ENCODE measurements around the gene RPL35.
A peak's percentile ranks its signal among the peaks of the same experiment; 100 is the strongest.
"Not testable (repeated sequence)": the region's sequence is repeated elsewhere in the genome, so short reads cannot be mapped to it uniquely, and the experiment has no call there.

The RPL35 gene

DNA sequence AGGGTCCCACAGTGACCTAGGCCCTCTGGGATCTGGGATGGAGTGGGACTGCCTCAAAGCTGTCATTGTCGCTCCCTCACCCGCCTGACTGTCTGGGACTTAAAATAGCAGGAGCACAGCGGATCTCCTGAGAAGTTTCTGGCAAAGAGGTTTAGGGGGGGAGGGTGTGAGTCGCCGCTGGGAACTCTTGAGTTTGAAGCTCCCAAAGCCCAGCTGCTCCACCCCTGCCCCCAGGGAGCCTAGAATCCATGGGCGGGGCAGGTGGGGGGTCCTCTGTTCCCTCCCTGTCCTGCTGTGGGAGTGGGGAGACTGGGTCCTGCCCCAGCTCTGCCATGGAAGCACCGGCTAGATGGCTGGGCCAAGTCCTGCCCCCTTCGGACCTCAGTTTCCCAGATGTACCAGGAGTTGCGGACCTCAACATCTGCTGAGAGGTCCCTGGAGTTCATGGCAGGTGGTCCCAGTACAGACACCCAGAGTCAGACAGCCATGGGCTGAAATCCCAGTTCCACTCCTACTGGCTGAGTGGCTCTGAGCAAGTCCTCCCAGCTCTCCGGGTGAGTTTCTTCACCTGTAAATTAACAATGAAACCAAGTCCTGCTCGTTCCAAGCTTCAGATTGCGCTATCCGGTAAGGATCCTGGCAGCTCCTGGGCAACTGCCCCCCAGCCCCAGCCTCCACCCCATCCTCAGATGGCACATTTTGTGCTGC lies 9.5 kb downstream of the RPL35 start:
- no peaks in the 10 kb centered on the region for H3K9me3 ChIP-seq (ENCODE audit: control insufficient read depth in 2 of 2, low read length in 2 of 2)
- no peak overlapping the region for H3K27ac ChIP-seq (ENCODE audit: low read length)
- peaks cover 0 to 5% of the 10 kb centered on the region in 2 donors for H3K36me3 ChIP-seq (ENCODE audit: control insufficient read depth in 2 of 2, insufficient read depth in 2 of 2, low read length in 2 of 2)
- H3K4me1 ChIP-seq (ENCODE audit: control insufficient read depth, insufficient read depth, low read length): peaks cover 19% of the 10 kb centered on the region
- peak overlapping the region; percentile 23 to 55 for H3K9ac ChIP-seq (ENCODE audit: low read length in 2 of 2)
- peak overlapping the region; percentile 73 to 76 for H3K4me3 ChIP-seq (ENCODE audit: low read length in 2 of 2)
- H3K27me3 ChIP-seq (ENCODE audit: control insufficient read depth in 1 of 2, insufficient read depth in 2 of 2, low read length in 2 of 2): no peaks in the 10 kb centered on the region

DNA sequence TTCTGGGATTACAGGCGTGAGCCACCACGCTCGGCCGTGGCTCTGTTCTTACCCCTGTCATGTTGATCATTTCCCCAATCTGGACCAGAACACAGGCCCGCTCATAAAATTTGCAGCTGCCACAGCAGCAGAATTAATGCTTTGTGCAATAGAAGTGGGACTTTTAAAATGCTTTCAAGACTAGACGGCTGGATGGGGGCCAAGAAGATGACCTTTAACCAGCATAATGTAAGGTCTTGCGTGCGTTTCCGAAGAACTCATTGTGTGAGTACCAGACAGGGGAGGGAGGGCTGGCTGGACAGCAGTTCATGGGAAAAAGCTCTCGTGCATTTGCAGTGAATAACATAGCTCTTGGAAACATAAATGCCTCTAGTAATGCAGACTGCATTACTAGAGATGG lies 12.0 kb downstream of the RPL35 start:
- no peak overlapping the region for H3K27ac ChIP-seq (ENCODE audit: low read length)
- no peaks in the 10 kb centered on the region for H3K9me3 ChIP-seq (ENCODE audit: control insufficient read depth in 2 of 2, low read length in 2 of 2)
- peaks cover 19% of the 10 kb centered on the region for H3K4me1 ChIP-seq (ENCODE audit: control insufficient read depth, insufficient read depth, low read length)
- H3K9ac ChIP-seq (ENCODE audit: low read length in 2 of 2): no peak overlapping the region
- H3K4me3 ChIP-seq (ENCODE audit: low read length in 2 of 2): no peak overlapping the region
- no peaks in the 10 kb centered on the region for H3K36me3 ChIP-seq (ENCODE audit: control insufficient read depth in 2 of 2, insufficient read depth in 2 of 2, low read length in 2 of 2)
- peaks cover 0 to 2% of the 10 kb centered on the region in 2 donors for H3K27me3 ChIP-seq (ENCODE audit: control insufficient read depth in 1 of 2, insufficient read depth in 2 of 2, low read length in 2 of 2)

DNA sequence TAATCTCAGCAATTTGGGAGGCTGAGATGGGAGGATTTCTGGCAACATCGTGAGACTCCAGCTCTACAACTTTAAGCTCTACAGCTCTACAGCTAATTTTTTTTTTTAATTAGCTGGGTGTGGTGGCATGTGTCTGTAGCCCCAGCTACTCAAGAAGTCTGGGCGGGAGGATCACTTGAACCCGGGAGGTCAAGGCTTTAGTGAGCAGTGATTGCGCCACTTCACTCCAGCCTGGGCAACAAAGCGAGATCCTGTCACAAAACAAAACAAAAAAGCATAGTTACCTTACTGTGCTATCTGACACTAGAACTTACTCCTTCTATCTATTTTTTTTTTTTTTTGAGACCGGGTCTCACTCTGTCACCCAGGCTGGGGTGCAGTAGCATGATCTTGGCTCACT lies 14.8 kb downstream of the RPL35 start:
- Histone ChIP-seq H3K27ac (ENCODE audit: low read length) (no peak overlapping the region), H3K4me3 (ENCODE audit: low read length in 2 of 2) (no peak overlapping the region), H3K9ac (ENCODE audit: low read length in 2 of 2) (no peak overlapping the region), H3K9me3 (ENCODE audit: control insufficient read depth in 2 of 2, low read length in 2 of 2) (no peaks in the 10 kb centered on the region), H3K36me3 (ENCODE audit: control insufficient read depth in 2 of 2, insufficient read depth in 2 of 2, low read length in 2 of 2) (no peaks in the 10 kb centered on the region), H3K4me1 (ENCODE audit: control insufficient read depth, insufficient read depth, low read length) (peaks cover 4% of the 10 kb centered on the region), H3K27me3 (ENCODE audit: control insufficient read depth in 1 of 2, insufficient read depth in 2 of 2, low read length in 2 of 2) (peaks cover 0 to 2% of the 10 kb centered on the region in 2 donors)

DNA sequence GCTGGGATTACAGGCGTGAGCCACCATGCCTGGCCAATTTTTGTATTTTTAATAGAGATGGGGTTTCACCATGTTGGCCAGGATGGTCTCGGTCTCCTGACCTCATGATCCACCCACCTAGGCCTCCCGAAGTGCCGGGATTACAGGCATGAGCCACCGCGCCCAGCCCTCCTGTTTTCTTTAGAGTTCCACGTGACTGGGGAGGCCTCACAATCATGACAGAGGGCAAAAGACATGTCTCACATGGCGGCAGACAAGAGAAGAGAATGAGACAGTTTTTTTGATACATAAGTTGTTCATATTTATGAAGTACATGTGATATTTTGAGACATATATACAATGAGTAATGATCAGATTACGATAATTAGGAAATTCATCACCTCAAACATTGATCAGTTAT lies 15.3 kb downstream of the RPL35 start:
- not testable (repeated sequence) for H3K4me1 ChIP-seq (ENCODE audit: control insufficient read depth, insufficient read depth, low read length); H3K27ac ChIP-seq (ENCODE audit: low read length); H3K36me3 ChIP-seq (ENCODE audit: control insufficient read depth in 2 of 2, insufficient read depth in 2 of 2, low read length in 2 of 2); H3K4me3 ChIP-seq (ENCODE audit: low read length in 2 of 2); H3K9ac ChIP-seq (ENCODE audit: low read length in 2 of 2); H3K9me3 ChIP-seq (ENCODE audit: control insufficient read depth in 2 of 2, low read length in 2 of 2); H3K27me3 ChIP-seq (ENCODE audit: control insufficient read depth in 1 of 2, insufficient read depth in 2 of 2, low read length in 2 of 2)

DNA sequence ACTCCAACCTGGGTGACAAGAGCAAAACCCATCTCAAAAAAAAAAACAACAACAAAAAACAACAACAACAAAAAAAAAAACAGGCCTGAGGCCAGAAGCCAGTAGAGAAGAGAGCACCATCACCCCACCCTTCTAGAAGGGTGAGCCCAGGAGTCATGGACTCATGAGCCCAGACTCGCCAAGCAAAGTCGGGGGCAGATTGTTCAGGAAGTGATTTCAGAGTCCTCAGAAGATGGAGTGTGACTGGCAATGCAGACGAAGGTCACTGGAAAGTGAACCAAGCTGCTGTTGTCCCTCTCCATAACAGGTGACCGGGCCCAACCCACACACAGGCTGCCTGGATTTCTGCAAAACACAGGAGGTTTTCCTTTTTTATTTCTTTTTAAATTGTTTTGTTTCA lies 17.5 kb downstream of the RPL35 start:
- Histone ChIP-seq H3K4me3 (ENCODE audit: low read length in 2 of 2) (no peak overlapping the region), H3K9me3 (ENCODE audit: control insufficient read depth in 2 of 2, low read length in 2 of 2) (no peaks in the 10 kb centered on the region), H3K27ac (ENCODE audit: low read length) (no peak overlapping the region), H3K36me3 (ENCODE audit: control insufficient read depth in 2 of 2, insufficient read depth in 2 of 2, low read length in 2 of 2) (no peaks in the 10 kb centered on the region), H3K27me3 (ENCODE audit: control insufficient read depth in 1 of 2, insufficient read depth in 2 of 2, low read length in 2 of 2) (peaks cover 0 to 2% of the 10 kb centered on the region in 2 donors), H3K9ac (ENCODE audit: low read length in 2 of 2) (no peak overlapping the region), H3K4me1 (ENCODE audit: control insufficient read depth, insufficient read depth, low read length) (no peaks in the 10 kb centered on the region)

DNA sequence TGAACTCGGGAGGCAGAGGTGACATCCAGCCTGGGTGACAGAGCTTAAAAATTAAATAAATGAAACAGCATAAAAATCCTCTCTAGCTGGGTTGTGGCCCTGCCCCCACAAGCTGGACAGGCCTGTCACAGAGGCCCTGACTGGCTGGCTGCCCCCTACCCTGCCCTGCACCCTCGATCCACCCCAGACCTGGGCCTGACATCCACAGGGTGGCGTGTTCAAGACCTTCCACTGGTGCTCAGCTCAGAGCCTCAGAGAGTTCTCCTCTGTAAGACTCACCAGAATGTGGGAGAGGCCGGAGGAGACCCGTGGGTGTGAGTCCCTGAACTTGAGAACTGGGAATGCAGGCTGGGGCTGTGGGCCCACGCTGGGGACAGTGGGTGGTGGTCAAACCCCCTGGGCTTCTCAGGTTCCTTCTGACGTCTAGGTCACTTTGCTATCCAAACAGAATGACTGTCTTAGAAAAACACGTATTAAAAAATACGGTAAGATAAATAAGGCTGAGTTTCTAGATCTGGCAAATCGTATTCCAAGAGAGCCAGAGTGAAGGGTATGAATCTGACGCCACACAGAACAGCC lies 18.2 kb downstream of the RPL35 start:
- Histone ChIP-seq H3K4me1 (ENCODE audit: control insufficient read depth, insufficient read depth, low read length) (no peaks in the 10 kb centered on the region), H3K36me3 (ENCODE audit: control insufficient read depth in 2 of 2, insufficient read depth in 2 of 2, low read length in 2 of 2) (no peaks in the 10 kb centered on the region), H3K4me3 (ENCODE audit: low read length in 2 of 2) (no peak overlapping the region), H3K9ac (ENCODE audit: low read length in 2 of 2) (no peak overlapping the region), H3K27me3 (ENCODE audit: control insufficient read depth in 1 of 2, insufficient read depth in 2 of 2, low read length in 2 of 2) (peaks cover 0 to 2% of the 10 kb centered on the region in 2 donors), H3K9me3 (ENCODE audit: control insufficient read depth in 2 of 2, low read length in 2 of 2) (no peaks in the 10 kb centered on the region), H3K27ac (ENCODE audit: low read length) (no peak overlapping the region)

DNA sequence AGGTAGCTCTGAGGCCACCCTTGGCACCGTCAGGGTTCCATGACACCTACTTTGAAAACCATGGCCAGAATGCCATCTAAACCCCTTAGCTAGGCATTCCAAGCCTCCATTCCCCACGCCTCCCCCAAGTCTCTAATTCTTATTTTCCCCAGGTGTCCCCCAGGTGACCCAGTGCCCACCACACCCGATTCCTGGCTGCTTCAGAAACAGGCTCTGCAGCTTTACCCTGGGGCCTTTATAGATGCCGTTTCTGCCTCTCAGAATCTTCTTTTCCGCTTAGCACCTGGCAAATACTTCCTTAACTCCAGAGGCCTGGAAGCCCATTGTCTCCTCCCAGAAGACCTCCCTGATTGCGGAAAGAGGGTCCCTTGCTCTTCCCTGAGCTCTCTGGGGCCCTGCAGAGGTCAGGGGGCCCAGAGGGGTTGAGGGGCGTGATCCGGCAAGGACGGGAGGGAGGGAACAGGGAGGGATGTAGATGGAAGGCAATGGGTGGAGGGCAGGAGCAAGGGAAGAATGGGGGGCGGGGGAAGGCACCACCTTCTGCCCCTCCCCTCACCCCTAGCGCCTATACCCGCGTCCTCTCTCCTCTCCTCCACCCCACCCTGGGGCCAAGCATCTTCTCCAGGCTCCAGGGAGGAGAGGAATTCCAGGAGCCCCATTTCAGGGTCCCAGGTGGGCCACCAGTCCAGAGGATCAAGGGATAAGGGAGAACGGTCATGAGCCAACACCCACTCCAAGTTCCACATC lies 20.5 kb downstream of the RPL35 start:
- no peaks in the 10 kb centered on the region for H3K9me3 ChIP-seq (ENCODE audit: control insufficient read depth in 2 of 2, low read length in 2 of 2)
- H3K27ac ChIP-seq (ENCODE audit: low read length): no peak overlapping the region
- H3K9ac ChIP-seq (ENCODE audit: low read length in 2 of 2): no peak overlapping the region

DNA sequence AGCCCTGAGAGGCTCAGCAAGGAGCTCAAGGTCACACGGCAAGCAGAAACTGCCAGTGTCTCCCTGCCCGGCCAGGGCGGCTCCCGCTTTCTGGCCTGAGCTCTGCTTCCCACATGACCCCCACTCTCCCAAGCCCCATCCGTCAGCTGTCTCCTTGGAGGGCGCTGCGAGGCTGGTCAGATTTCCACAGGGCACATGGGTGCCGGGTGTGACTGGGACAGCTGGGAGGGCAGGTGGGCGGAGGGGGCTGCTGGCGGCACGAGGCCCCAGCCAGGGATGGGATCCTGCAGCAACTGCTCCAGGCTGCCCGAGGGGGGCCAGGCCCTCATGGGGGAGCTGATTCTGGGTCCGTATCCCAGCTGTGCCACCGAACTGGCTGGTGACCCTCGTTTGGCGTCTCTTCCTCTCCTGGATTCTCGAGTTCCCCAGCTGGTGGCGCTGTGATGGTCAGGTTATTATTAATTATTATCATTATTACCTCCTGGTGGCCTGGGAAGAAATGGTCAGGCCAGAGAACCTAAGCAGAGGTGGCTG lies 21.4 kb downstream of the RPL35 start:
- Histone ChIP-seq H3K9me3 (ENCODE audit: control insufficient read depth in 2 of 2, low read length in 2 of 2) (no peaks in the 10 kb centered on the region), H3K9ac (ENCODE audit: low read length in 2 of 2) (no peak overlapping the region), H3K27ac (ENCODE audit: low read length) (no peak overlapping the region), H3K36me3 (ENCODE audit: control insufficient read depth in 2 of 2, insufficient read depth in 2 of 2, low read length in 2 of 2) (no peaks in the 10 kb centered on the region), H3K4me3 (ENCODE audit: low read length in 2 of 2) (no peak overlapping the region), H3K4me1 (ENCODE audit: control insufficient read depth, insufficient read depth, low read length) (peaks cover 9% of the 10 kb centered on the region), H3K27me3 (ENCODE audit: control insufficient read depth in 1 of 2, insufficient read depth in 2 of 2, low read length in 2 of 2) (peaks cover 0 to under 1% of the 10 kb centered on the region in 2 donors)

More for the DNA sequence above, 20.5 kb downstream of the RPL35 start:
- Histone ChIP-seq H3K4me1 (ENCODE audit: control insufficient read depth, insufficient read depth, low read length) (peaks cover under 1% of the 10 kb centered on the region), H3K4me3 (ENCODE audit: low read length in 2 of 2) (no peak overlapping the region), H3K27me3 (ENCODE audit: control insufficient read depth in 1 of 2, insufficient read depth in 2 of 2, low read length in 2 of 2) (peaks cover 0 to 2% of the 10 kb centered on the region in 2 donors), H3K36me3 (ENCODE audit: control insufficient read depth in 2 of 2, insufficient read depth in 2 of 2, low read length in 2 of 2) (no peaks in the 10 kb centered on the region)

DNA sequence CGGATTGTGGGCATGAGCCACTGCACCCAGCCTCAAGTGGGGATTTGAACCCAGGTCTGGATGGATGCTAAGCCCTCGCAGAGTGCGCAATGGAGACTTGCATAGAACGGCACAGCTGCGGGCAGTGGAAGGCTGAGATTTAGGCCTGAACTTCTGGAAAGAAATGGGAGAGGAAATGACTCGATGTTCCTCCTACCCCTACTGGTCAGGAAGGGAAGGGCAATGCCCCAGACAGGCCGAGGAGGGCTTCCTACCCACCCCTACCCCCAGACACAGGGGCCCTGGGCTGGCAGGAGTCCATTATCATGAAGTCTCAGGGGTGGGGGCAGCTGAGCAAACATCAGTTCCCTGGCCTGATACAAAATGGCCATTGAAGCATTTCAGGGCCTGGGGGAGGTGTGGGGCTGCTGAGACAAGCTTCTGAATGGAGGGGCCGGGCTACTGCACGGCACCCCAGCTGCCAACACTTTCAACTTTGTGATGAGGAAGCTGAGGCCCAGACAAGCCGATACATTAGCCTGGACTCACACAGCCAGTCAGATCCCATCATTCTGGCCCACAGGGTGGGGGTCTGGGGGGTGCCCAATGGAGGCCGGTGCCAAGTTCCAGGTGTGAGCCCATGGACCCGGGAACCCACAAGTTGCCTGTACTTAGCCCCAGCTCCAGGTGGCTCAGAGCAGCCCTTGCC lies 22.0 kb downstream of the RPL35 start:
- Histone ChIP-seq H3K9me3 (ENCODE audit: control insufficient read depth in 2 of 2, low read length in 2 of 2) (no peaks in the 10 kb centered on the region), H3K4me1 (ENCODE audit: control insufficient read depth, insufficient read depth, low read length) (peaks cover 15% of the 10 kb centered on the region), H3K4me3 (ENCODE audit: low read length in 2 of 2) (no peak overlapping the region), H3K27ac (ENCODE audit: low read length) (no peak overlapping the region), H3K27me3 (ENCODE audit: control insufficient read depth in 1 of 2, insufficient read depth in 2 of 2, low read length in 2 of 2) (no peaks in the 10 kb centered on the region), H3K9ac (ENCODE audit: low read length in 2 of 2) (no peak overlapping the region), H3K36me3 (ENCODE audit: control insufficient read depth in 2 of 2, insufficient read depth in 2 of 2, low read length in 2 of 2) (no peaks in the 10 kb centered on the region)

DNA sequence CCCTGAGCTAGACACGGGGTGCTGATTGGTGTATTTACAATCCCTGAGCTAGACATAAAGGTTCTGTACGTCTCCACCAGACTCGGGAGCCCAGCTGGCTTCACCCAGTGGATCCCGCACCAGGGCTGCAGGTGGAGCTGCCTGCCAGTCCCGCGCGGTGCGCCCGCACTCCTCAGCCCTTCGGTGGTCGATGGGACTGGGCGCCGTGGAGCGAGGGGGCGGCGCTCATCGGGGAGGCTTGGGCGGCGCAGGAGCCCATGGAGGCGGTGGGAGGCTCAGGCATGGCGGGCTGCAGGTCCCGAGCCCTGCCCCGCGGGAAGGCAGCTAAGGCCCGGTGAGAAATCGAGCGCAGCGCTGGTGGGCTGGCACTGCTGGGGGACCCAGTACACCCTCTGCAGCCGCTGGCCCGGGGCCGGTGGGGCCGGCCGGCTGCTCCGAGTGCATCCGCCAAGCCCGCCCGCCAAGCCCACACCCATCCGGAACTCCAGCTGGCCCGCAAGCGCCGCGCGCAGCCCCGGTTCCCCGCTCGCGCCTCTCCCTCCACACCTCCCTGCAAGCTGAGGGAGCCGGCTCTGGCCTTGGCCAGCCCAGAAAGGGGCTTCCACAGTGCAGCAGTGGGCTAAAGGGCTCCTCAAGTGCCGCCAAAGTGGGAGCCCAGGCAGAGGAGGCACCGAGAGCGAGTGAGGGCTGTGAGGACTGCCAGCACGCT lies 23.0 kb downstream of the RPL35 start:
- not testable (repeated sequence) for H3K27ac ChIP-seq (ENCODE audit: low read length); H3K9ac ChIP-seq (ENCODE audit: low read length in 2 of 2); H3K36me3 ChIP-seq (ENCODE audit: control insufficient read depth in 2 of 2, insufficient read depth in 2 of 2, low read length in 2 of 2); H3K27me3 ChIP-seq (ENCODE audit: control insufficient read depth in 1 of 2, insufficient read depth in 2 of 2, low read length in 2 of 2); H3K9me3 ChIP-seq (ENCODE audit: control insufficient read depth in 2 of 2, low read length in 2 of 2)
- peak overlapping the region in 1 of 2 donors; percentile 44 for H3K4me3 ChIP-seq (ENCODE audit: low read length in 2 of 2)
- peaks cover 23% of the 10 kb centered on the region for H3K4me1 ChIP-seq (ENCODE audit: control insufficient read depth, insufficient read depth, low read length)
